DMS114 treated with DMSO at 0.1 percent for 48 hours (cell line): ENCODE results near the gene ELN.
"Not testable (repeated sequence)": the region's sequence is repeated elsewhere in the genome, so short reads cannot be mapped to it uniquely, and the experiment has no call there.

Source experiments
- DNase-seq: peaks from one replicate; lab custom pipeline; 2025; ENCODE audit not compliant: unreplicated experiment; lab: John Stamatoyannopoulos, UW

Gene ELN

DNA sequence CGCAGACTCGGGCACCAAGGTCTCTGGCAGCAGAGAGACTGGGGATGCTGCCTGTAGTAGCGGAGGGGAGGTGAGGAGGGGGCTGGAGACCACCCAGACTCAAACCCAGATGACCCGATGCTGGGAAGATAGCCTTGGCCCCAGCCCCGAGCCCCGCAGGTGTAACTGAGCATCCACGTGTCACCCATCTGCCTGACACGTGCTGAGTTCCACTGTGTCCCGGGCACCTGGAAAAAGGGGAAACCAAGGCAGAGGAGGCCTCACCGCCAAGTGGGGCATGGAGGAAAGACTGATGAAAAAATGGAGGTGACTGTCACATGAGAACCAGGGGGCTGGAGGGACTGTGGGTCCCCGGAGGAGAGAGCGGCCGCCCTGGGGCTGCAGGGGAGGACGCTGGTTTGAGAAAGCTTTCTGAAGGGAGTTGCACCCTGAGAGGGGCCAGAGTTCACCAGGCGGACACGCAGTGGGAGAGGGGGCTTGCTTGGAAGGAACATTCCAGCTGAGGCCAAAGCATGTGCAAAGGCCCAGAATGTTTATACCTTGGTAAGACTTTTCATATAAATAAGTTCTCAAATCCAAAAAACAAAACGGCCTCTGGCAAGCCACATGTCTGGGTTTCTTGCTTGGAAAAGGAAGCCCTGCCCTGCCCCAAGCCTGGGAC is 27.4 kb upstream of the ELN start:
- no peak for DNase-seq

- no peak for DNase-seq
Observed at GRCh38 chr7:74001150-74001494, 26.9 kb upstream of the ELN start.

DNA sequence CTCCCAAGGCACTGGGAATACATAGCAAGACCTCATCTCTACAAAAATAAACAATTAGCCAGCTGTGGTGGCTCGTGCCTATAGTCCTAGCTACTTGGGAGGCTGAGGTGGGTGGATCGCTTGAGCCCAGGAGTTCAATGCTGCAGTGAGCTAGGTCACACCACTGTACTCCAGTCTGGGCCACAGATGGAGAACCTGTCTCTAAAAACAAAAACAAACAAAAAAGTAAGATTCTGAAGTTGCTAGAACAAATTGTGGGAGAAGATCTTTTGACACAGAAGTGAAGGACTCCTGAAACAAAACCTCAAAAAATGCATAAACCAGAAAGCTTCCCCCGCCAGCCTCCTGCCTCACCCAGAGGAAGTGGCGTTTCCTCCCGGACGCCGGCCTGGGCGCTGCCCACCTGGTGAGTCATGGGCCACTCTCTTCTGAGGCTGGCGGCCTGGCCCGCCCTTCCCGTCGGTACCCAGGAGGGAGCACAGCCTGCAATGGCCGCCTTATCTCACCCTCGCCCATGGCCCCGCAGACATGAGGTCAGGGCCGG is 25.4 kb upstream of the ELN start:
- no peak for DNase-seq

DNA sequence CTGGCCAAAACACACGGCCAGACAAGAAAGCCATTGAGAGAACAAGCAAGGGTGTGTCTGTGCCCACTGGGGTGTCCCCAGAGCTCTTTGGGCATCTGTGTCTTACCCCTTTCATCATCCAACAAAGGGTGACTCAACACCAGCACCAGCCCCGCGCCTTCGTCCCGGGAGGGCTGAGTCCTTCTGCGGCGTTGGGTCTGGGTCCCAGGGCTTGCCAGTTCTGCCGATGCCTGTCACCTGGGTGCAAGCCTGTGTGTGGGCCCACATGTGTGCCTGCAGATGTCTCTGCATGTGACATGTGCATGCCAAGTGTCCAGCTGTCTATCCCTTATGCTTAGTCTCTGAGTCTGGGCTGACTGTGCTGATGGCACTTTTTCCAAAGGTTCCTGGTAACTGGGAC is 24.4 kb upstream of the ELN start:
- DNase-seq, result no peak

DNA sequence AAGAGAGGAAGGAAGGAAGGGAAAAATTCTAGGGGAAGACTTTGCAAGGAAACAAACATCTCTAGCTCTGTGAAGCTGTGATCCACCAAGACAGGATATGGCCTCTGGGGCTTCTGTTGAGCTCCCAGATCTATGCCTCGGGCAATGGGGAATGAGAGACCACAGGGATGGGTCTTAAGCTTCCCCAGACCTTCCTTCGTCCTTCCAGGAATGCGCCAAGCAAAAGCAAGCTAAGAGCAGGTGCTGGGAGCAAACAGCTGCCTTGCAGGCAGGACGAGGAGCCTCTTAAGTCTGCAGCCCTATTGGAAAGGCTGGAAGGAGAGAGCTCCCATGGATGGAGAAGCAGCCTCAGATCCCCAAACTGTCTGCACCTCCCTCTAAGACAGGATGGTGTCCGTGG is 21.9 kb upstream of the ELN start:
- DNase-seq, result no peak

DNA sequence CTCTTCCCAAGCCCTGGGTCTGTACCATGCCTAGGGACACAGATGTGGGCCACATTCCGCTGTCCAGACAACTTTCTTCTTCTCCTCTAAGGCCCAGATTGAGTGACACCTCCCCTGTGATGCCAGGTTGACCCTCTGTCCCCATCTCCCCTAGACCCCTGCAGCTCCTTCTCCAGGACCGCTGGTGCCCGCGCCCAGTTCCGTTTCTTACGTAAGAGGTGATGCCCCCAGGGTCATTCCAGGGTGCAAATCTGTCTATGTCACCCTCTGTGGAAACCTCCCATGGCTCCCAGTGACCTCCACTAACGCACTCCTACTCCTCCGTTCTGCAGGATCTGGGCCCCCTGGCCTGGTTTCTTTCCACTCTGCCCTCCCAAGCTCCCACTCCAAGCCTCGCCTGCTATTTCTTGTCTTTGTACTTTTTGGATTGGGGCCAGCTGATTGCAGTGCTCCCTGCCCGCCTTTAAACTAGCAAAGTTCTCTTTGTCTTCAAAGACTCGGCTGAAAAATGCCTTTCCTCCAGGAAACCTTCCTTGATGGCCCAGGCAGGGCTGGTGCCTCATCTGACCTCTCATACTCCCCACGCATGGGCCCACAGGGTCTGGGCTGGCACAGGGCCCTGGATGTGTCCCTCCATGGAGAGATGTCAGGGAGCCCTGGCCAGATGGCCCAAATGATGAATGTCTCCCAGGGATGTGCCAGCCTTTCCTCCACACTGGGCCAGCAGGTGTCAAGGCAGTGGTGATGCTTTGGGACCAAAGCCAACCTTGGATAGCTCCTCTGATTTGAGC is 21.3 kb upstream of the ELN start:
- no peak for DNase-seq

- no peak for DNase-seq
Observed at GRCh38 chr7:74007242-74007567, 20.8 kb upstream of the ELN start.

DNA sequence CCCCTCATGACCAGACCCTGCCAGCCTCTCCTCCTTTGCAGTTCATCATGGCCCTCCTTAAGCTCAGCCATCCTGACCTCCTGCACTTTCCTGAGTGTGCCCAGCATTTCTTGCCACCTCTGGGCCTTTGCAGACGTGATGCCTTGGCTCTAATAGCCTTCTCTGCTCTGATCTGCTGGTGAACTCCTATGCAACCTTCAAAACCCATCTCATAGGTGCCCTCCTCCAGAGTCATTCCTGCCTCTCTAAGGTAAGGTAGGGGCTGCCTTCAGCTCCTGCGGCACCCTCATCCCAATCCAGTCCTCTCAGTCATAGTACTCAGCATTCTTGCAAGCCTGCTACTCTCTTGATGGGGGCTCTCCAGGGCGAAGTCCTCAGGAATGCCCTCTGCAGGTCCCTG is 19.3 kb upstream of the ELN start:
- DNase-seq, result no peak

GRCh38 chr7:74009719-74010118 is 18.3 kb upstream of the ELN start:
- DNase-seq, result no peak

DNA sequence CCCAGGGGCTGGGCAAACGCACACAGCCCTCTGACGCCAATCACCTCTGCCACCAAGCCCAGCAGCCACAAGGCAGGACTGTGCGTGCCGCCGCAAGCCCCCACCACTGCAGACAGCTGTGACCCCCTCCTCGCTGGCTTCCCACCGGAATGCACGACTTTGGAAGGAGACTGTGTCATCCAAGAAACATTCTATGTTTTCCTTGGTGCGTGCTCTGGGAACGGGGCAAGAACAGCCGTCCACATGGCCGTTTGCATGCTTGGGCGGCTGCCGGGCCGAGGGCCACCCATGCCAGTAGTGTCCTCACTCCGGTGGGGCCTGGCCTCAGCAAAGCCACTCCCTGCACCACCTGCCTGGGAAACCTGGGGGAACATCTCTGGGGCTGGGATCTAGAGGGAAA is 17.6 kb upstream of the ELN start:
- no peak for DNase-seq

GRCh38 chr7:74011421-74011820 is 16.6 kb upstream of the ELN start:
- not testable (repeated sequence) for DNase-seq

- DNase-seq, result no peak
Observed at GRCh38 chr7:74012842-74013249, 15.1 kb upstream of the ELN start.

DNA sequence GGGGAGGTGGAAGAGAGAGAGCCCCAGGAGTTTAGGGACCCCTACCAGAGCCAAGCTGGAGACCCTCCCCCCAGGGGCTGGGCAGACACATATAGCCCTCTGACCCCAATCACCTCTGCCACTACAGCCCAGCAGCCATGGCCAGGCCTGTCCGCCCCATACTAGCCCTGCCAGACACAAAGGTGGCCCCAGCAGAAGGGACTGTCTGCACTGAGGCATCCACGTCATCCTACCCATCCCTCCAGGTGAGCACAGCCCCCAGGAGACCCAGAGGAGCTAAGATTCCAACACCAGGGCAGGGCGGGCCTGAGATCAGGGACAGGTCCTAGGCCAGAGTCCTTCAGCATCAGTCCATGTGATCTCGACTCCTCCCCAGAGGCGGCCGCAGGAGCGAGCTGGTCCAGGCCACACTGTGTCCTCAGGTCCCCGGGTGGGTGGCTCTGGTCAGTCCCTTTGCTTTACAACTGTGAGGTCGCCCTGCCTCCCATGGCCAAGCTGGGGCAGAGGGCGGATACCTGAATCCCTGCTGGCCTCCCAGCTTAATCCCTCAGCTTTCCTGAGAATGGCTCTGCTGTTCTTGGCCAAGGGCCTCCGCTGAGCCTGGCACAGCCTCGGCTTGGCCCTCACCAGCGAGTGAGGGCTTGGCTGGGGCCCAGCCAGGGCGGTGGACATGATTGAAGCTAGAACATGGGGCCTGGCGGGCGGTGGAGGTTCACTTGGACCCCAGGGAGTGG is 14.3 kb upstream of the ELN start:
- DNase-seq, result no peak

DNA sequence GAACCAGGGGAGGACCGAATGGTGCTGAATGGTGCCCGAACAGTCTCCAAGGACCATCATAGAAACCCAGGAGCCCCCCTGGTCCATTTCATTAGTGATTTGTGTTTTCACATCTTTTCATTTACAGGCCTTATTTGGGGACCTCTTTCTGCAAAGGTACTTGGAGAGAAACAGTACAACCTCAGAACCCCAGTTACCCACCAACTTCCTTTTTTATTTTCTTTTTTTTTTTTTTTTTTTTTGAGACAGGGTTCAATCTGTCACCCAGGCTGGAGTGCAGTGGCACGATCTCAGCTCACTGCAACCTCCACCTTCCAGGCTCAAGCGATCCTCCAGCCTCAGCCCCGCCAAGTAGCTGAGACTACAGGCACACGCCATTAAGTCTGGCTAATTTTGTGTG is 13.0 kb upstream of the ELN start:
- DNase-seq, result no peak

DNA sequence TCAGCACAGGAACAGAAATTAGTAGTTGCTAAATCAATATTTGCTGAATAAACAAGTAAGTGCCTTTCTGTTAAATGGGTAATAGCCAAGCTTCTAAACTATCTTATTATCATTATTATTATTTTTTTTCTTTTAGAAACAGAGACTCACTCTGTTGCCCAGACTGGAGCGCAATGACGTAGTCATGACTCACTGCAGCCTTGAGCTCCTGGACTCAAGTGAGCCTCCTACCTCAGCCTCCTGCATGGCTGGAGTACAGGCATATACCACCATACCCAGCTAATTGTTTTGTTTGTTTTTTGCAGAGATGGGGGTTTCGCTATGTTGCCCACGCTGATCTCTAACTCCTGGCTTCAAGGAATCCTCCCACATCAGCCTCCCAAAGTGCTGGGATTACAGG is 12.3 kb upstream of the ELN start:
- no peak for DNase-seq

DNA sequence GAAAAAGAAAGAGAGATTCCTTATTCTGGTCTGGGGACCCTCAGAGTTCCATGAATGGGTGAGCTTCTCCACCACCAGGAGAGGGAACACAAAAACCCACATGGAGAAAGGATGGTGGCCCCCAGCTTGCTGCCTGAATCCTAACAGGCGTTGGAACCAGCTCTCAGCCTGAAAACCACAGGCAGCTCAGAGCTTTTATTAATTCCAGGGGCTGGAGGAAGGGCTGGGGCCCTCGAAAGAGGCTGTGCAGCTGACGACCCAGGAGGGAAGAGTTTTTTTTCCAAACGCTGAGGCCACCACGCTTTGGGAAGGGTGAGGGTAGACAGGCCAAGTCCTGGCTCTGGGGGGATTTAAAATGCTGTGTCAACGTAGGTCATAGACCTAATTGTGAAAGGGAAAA is 10.8 kb upstream of the ELN start:
- DNase-seq, result no peak

DNA sequence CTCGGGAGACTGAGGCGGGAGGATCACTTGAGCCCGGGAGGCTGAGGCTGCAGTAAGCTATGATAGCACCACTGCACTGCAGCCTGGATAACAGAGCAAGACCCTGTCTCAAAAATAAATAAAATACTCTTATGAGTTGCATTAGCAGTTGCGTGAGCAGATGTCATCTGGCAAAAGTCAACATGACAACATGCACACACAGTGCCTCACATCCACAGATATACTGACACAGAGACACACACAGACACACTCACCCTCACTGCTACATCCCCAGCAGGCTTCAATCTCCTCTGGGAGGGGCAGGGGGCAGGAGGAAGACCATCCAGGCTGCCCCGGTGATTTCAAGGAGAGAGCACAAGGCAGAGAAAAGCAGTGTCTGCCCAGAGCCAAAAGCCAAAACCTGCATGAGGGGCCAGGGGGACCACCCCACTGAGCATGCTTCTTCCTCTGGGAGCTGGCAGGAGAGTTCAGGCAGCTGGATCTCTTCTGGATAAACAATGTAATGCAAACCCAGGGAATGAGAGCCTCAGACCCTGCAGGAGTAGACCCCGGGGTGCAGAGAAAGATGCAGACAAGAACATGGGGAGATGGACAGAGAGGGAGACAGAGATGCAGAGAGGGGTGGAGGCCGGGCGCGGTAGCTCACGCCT is 9.6 kb upstream of the ELN start:
- no peak for DNase-seq

DNA sequence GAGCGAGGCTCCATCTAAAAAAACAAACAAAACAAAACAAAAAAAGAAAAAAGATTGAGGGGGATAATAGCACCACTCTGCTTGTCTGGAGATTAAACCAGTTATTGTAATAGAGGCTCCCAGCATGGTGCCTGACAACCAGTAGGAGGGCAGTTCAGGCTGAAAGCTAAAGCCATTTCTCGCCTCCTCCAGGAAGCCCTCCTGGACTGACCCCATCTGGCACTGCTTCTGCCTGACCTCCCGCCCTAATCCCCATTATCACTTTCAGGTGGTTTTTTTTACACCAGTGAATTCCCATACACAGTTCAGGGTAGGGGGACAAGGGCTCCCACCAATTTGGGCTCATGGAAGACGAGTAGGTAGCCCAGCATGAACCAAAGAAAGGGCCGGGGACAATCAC is 8.8 kb upstream of the ELN start:
- DNase-seq, result no peak

DNA sequence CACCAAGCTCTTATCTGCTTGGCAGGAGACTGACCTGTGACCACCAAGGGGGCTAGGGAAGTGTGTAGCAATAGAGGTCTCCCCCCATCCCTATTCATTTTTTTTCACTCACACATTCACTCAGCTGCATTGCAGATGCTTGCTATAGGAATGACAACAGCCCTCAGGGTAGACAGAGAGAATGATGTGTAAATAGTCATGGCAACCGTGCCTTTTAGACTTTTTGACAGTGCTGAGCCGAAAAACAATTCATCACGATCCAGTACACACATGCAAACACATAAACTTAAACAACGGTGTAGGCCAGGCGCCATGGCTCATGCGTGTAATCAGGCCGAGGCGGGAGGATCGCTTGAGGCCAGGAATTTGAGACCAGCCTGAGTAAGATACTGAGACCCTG is 7.6 kb upstream of the ELN start:
- DNase-seq, result no peak

GRCh38 chr7:74021546-74022320 is 6.2 kb upstream of the ELN start:
- DNase-seq, result no peak

DNA sequence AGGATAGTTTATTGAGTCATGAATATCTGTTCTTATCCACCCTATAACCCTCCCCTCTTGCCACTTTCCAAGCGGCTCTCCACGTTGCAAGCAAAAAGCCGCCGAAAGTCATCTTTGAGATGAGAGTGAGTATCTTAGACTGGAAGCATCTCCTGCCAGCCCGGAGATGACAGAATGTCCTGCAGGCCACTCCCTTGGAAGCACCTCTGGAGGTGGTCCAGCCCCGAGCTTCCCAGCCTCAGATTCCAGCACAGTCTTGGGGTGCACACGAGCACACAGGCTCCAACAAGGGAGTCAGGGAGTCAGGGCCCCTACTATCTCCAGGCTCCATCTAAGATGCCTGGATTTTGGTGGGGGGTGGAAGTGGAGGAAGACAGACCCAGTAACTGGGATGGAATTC is 5.5 kb upstream of the ELN start:
- no peak for DNase-seq
